Mesenchymal stem cell (in vitro differentiated cells and primary cell): ENCODE data around the gene AR.

Experiments used
- DNase-seq: peaks from one replicate; pipeline ENCODE4 v3.0.0-alpha.2; 2013
- H2AFZ ChIP-seq: one replicate; pipeline ENCODE4 v1.6.1; 2013; ENCODE audit warnings: low read depth, mild to moderate bottlenecking, control low read depth, inconsistent platforms, low read length, moderate library complexity
- H2AK5ac ChIP-seq: 2 replicates; pipeline ENCODE4 v1.6.1; 2013; ENCODE audit warnings: low read length, moderate library complexity, mild to moderate bottlenecking, inconsistent platforms; ENCODE audit not compliant: severe bottlenecking
- H2BK120ac ChIP-seq: one replicate; pipeline ENCODE4 v1.6.1; 2013; ENCODE audit warnings: low read depth, mild to moderate bottlenecking, inconsistent platforms, low read length, moderate library complexity
- H2BK12ac ChIP-seq, 2 experiments: one replicate each; pipeline ENCODE4 v1.6.1; 2013; ENCODE audit warnings: inconsistent platforms in 2 of 2, low read length in 2 of 2, mild to moderate bottlenecking in 2 of 2, moderate library complexity in 2 of 2, control low read depth in 1 of 2
- H2BK15ac ChIP-seq: one replicate; pipeline ENCODE4 v1.6.1; 2013; ENCODE audit warnings: mild to moderate bottlenecking, low read depth, inconsistent platforms; ENCODE audit not compliant: poor library complexity, severe bottlenecking
- H2BK5ac ChIP-seq: 2 replicates; pipeline ENCODE4 v1.6.1; 2013; ENCODE audit warnings: low read depth, mild to moderate bottlenecking, low read length, control low read depth, inconsistent platforms; ENCODE audit not compliant: poor library complexity, severe bottlenecking
- H3K14ac ChIP-seq, 2 experiments: one replicate each; pipeline ENCODE4 v1.6.1; 2013; ENCODE audit warnings: inconsistent platforms in 2 of 2, low read length in 2 of 2, control low read depth in 1 of 2, mild to moderate bottlenecking in 1 of 2, moderate library complexity in 1 of 2
- H3K18ac ChIP-seq, 2 experiments: one replicate each; pipeline ENCODE4 v1.6.1; 2013; ENCODE audit warnings: inconsistent platforms in 2 of 2, low read length in 2 of 2, control low read depth in 1 of 2, low read depth in 1 of 2, mild to moderate bottlenecking in 1 of 2
- H3K23ac ChIP-seq, 2 experiments: one replicate each; pipeline ENCODE4 v1.6.1; 2013; ENCODE audit warnings: inconsistent platforms in 2 of 2, low read length in 2 of 2, mild to moderate bottlenecking in 2 of 2, moderate library complexity in 2 of 2, control low read depth in 1 of 2
- H3K27ac ChIP-seq: 2 replicates; pipeline ENCODE4 v1.5.1; 2013; ENCODE audit warnings: mild to moderate bottlenecking, moderate library complexity, low read length, control low read depth, inconsistent platforms; ENCODE audit not compliant: poor library complexity, severe bottlenecking
- H3K27me3 ChIP-seq, 2 experiments: 2 replicates each; pipeline versions ENCODE4 v1.6.1 to v1.7.0; 2013; ENCODE audit warnings: low read length in 2 of 2, mild to moderate bottlenecking in 2 of 2, moderate library complexity in 2 of 2, control low read depth in 1 of 2, inconsistent platforms in 1 of 2; ENCODE audit not compliant: control insufficient read depth in 1 of 2, insufficient read depth in 1 of 2
- H3K36me3 ChIP-seq, 2 experiments: 2 replicates each; pipeline versions ENCODE4 v1.6.1 to v1.7.0; 2013; ENCODE audit warnings: low read length in 2 of 2, control low read depth in 1 of 2, inconsistent platforms in 1 of 2, low read depth in 1 of 2, mild to moderate bottlenecking in 1 of 2; ENCODE audit not compliant: insufficient read depth in 2 of 2, control insufficient read depth in 1 of 2
- H3K4ac ChIP-seq, 2 experiments: one replicate each; pipeline ENCODE4 v1.6.1; 2013; ENCODE audit warnings: inconsistent platforms in 2 of 2, low read length in 2 of 2, mild to moderate bottlenecking in 2 of 2, moderate library complexity in 2 of 2, control low read depth in 1 of 2, low read depth in 1 of 2
- H3K4me1 ChIP-seq: 2 replicates; pipeline ENCODE4 v1.6.1; 2013; ENCODE audit warnings: low read depth, low read length, control low read depth; ENCODE audit not compliant: control insufficient read depth, insufficient read depth
- H3K4me2 ChIP-seq: 2 replicates; pipeline ENCODE4 v1.6.1; 2013; ENCODE audit warnings: low read length, mild to moderate bottlenecking, inconsistent platforms; ENCODE audit not compliant: poor library complexity, severe bottlenecking
- H3K4me3 ChIP-seq, 2 experiments: 2 replicates each; pipeline versions ENCODE4 v1.5.1 to v1.7.0; 2013; ENCODE audit warnings: low read length in 2 of 2, mild to moderate bottlenecking in 2 of 2, control low read depth in 1 of 2, low read depth in 1 of 2; ENCODE audit not compliant: insufficient read depth in 1 of 2
- H3K79me1 ChIP-seq: replicated peaks from 2 replicates; pipeline ENCODE4 v1.6.1; 2013; ENCODE audit warnings: mild to moderate bottlenecking, control low read depth, low read length, inconsistent platforms; ENCODE audit not compliant: poor library complexity, severe bottlenecking
- H3K9ac ChIP-seq: 2 replicates; pipeline ENCODE4 v1.7.0; 2013; ENCODE audit warnings: mild to moderate bottlenecking, low read length, moderate library complexity
- H3K9me3 ChIP-seq: 2 replicates; pipeline ENCODE4 v1.7.0; 2013; ENCODE audit warnings: mild to moderate bottlenecking, low read length; ENCODE audit not compliant: control insufficient read depth
- H4K8ac ChIP-seq: one replicate; pipeline ENCODE4 v1.6.1; 2013; ENCODE audit warnings: inconsistent platforms, mild to moderate bottlenecking, low read length, moderate library complexity
- H4K91ac ChIP-seq: one replicate; pipeline ENCODE4 v1.6.1; 2013; ENCODE audit warnings: mild to moderate bottlenecking, low read length, inconsistent platforms
- WGBS: methylation state at CpG from one replicate; pipeline ENCODE4 v1.1.7; 2013; ENCODE audit warnings: mixed read lengths; 5-methylcytosine and 5-hydroxymethylcytosine counted together

The AR gene

DNA sequence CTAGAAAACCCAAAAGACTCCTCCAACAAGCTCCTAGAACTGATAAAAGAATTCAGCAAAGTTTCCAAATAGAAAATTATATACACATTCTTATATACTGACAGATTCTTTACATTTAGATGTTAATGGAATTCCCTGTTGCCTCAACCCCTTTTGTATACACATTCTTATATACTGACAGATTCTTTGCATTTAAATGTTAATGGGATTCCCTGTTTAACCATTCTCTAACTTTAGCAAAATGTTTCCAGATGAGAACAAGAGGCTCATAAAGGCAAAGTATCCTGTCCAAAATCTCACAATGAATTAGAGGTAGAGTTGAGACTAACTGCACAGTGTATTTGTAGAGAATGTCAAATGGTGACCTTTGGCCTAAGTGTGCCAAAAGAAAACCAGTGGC, 23.1 kb upstream of the AR start:
- no peak for DNase-seq
- no peak overlapping the region for H4K8ac ChIP-seq
- H2AFZ ChIP-seq, result no peak overlapping the region
- H3K9ac ChIP-seq, result no peak overlapping the region
- no peaks in the 10 kb centered on the region for H3K79me1 ChIP-seq
- no peaks in the 10 kb centered on the region for H3K36me3 ChIP-seq
- H3K4ac ChIP-seq, result no peak overlapping the region
- no peak overlapping the region for H3K4me2 ChIP-seq
- H3K18ac ChIP-seq, result no peak overlapping the region
- H3K4me1 ChIP-seq, result no peaks in the 10 kb centered on the region
- H4K91ac ChIP-seq, result no peak overlapping the region
- no peak overlapping the region for H3K27ac ChIP-seq
- peaks cover 9% of the 10 kb centered on the region for H3K9me3 ChIP-seq
- H2BK120ac ChIP-seq, result no peak overlapping the region
- H3K4me3 ChIP-seq, result no peak overlapping the region
- no peak overlapping the region for H2BK12ac ChIP-seq
- no peak overlapping the region for H2BK5ac ChIP-seq
- H2BK15ac ChIP-seq, result no peak overlapping the region
- H2AK5ac ChIP-seq, result no peak overlapping the region
- peaks cover 0 to 12% of the 10 kb centered on the region in 2 experiments for H3K27me3 ChIP-seq
- no peak overlapping the region for H3K23ac ChIP-seq
- H3K14ac ChIP-seq, result no peak overlapping the region

DNA sequence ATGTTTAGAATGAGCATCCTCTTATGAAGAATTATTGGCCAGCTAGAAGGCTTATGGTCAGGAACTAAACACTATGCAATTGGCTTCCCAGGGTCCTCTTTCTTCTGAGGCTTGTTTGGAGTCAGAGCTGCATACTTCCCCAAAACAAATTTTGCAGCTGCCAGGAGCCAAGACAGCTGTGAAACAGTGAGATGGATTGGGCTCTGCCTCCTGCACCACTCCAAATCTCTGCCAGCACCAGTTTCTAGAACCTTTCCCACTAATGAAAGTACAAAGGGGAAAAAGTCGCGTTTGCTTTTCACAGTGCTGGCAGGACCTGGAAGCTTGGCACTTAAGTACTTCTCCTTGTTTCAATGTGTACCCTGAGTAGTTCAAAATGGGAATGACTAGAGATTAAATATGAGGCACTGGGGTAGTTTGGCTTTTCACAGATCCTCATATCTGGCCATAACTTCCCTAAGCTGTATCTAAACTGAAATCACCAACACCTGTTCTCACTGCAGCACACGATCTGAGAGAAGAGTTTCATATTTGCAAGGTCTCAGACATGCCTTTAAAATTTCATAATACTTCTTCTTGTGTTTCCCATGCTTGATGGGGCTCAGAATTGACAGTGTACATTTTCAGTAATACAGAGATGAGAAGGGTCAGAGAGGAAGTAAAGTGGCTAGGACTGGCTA, 20.7 kb upstream of the AR start:
- DNase-seq, result no peak
- Histone ChIP-seq H3K4ac (no peak overlapping the region), H3K18ac (no peak overlapping the region), H3K36me3 (no peaks in the 10 kb centered on the region), H3K4me3 (no peak overlapping the region), H2BK15ac (no peak overlapping the region), H4K8ac (no peak overlapping the region), H3K23ac (no peak overlapping the region), H2BK120ac (no peak overlapping the region), H3K4me1 (no peaks in the 10 kb centered on the region), H3K9ac (no peak overlapping the region), H3K14ac (no peak overlapping the region), H2AFZ (no peak overlapping the region), H2AK5ac (no peak overlapping the region), H4K91ac (no peak overlapping the region), H3K27ac (no peak overlapping the region), H3K27me3 (peaks cover 0 to 15% of the 10 kb centered on the region in 2 experiments), H3K9me3 (peaks cover 9% of the 10 kb centered on the region), H2BK5ac (no peak overlapping the region), H2BK12ac (no peak overlapping the region), H3K4me2 (no peak overlapping the region), H3K79me1 (no peaks in the 10 kb centered on the region)
- WGBS, result no CpG with 5 or more reads among the region's 3 CpGs

DNA sequence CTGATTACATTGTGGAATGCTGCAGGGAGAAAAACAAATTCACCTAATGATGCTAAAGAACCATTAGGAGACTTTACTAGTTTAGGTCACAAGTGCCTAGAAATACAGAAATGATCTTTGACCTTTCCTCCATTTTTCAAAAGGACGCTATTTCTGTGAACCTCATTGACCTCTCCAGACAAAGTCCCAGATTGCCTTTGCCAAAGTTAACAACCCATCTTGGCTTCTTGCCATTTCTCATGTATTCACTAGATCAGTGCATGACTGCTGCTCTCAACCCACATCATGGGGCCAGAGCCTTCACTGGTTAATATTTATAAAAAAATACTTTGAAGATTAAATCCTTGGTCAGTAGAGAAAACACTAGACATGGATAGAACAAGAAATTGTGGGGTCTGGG, 19.9 kb upstream of the AR start:
- Histone ChIP-seq H3K4ac (no peak overlapping the region), H3K14ac (no peak overlapping the region), H3K4me3 (no peak overlapping the region), H2AFZ (no peak overlapping the region), H3K9me3 (peaks cover 4% of the 10 kb centered on the region), H2BK12ac (no peak overlapping the region), H3K79me1 (no peaks in the 10 kb centered on the region), H3K36me3 (no peaks in the 10 kb centered on the region), H2AK5ac (no peak overlapping the region), H3K27me3 (peaks cover 0 to 15% of the 10 kb centered on the region in 2 experiments), H3K4me2 (no peak overlapping the region), H3K27ac (no peak overlapping the region), H4K8ac (no peak overlapping the region), H4K91ac (no peak overlapping the region), H2BK15ac (no peak overlapping the region), H3K18ac (no peak overlapping the region), H2BK5ac (no peak overlapping the region), H3K4me1 (no peaks in the 10 kb centered on the region), H2BK120ac (no peak overlapping the region), H3K23ac (no peak overlapping the region), H3K9ac (no peak overlapping the region)
- WGBS, result 48% methylated on average over 1 of the region's 1 CpG
- DNase-seq, result no peak

DNA sequence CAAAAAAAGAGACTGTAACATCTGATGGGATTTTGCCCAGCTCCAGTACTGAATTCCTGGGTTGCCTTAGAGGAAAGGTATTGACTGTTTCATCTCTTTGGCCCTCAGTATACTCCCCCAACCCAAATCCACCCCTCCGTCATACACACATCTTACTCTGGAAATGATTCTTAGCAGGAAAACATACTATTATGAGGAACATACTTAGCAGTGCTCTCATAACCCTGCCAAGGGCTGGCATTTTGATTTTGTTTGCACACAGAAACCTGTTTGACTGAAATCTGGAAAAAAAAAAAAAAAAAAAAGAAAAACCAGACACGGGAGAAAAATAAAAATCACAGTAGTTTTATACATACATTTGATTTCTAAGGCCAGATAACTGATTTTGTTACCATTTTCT, 19.4 kb upstream of the AR start:
- H2BK15ac ChIP-seq, result no peak overlapping the region
- H3K23ac ChIP-seq, result no peak overlapping the region
- no peak overlapping the region for H3K4me2 ChIP-seq
- no peak overlapping the region for H2AFZ ChIP-seq
- H3K27me3 ChIP-seq, result peaks cover 0 to 15% of the 10 kb centered on the region in 2 experiments
- no peak overlapping the region for H3K14ac ChIP-seq
- no peak overlapping the region for H2BK12ac ChIP-seq
- no peak overlapping the region for H2BK5ac ChIP-seq
- H3K18ac ChIP-seq, result no peak overlapping the region
- H2BK120ac ChIP-seq, result no peak overlapping the region
- no peak overlapping the region for H3K27ac ChIP-seq
- no peak overlapping the region for H3K4me3 ChIP-seq
- H2AK5ac ChIP-seq, result no peak overlapping the region
- H3K4me1 ChIP-seq, result no peaks in the 10 kb centered on the region
- no peaks in the 10 kb centered on the region for H3K36me3 ChIP-seq
- no peaks in the 10 kb centered on the region for H3K79me1 ChIP-seq
- no peak for DNase-seq
- no peaks in the 10 kb centered on the region for H3K9me3 ChIP-seq
- H4K8ac ChIP-seq, result no peak overlapping the region
- H3K4ac ChIP-seq, result no peak overlapping the region
- 80% methylated on average over 1 of the region's 2 CpGs for WGBS
- H4K91ac ChIP-seq, result no peak overlapping the region
- no peak overlapping the region for H3K9ac ChIP-seq
